NCI-H345 treated with DMSO at 0.1 percent for 48 hours (cell line): ENCODE results near the gene EPN2.
"Not testable (repeated sequence)": the region's sequence is repeated elsewhere in the genome, so short reads cannot be mapped to it uniquely, and the experiment has no call there.

Experiments
- DNase-seq: peaks from one replicate; lab custom pipeline; 2025; ENCODE audit not compliant: unreplicated experiment; lab: John Stamatoyannopoulos, UW

The EPN2 gene

GRCh38 chr17:19343256-19343630 lies 106.1 kb downstream of the EPN2 start:
- no peak for DNase-seq

- DNase-seq: no peak
Observed at GRCh38 chr17:19343671-19344151, 106.5 kb downstream of the EPN2 start.

GRCh38 chr17:19344311-19345066 lies 107.3 kb downstream of the EPN2 start:
- DNase-seq: no peak

GRCh38 chr17:19345067-19345460 lies 107.9 kb downstream of the EPN2 start:
- DNase-seq: no peak

GRCh38 chr17:19345486-19346350 lies 108.6 kb downstream of the EPN2 start:
- no peak for DNase-seq

- no peak for DNase-seq
Observed at GRCh38 chr17:19346351-19347255, 109.4 kb downstream of the EPN2 start.

GRCh38 chr17:19347323-19348080 lies 110.3 kb downstream of the EPN2 start:
- no peak for DNase-seq

- DNase-seq: no peak
Observed at GRCh38 chr17:19348081-19348650, 111.0 kb downstream of the EPN2 start.

GRCh38 chr17:19348806-19349205 lies 111.6 kb downstream of the EPN2 start:
- DNase-seq: no peak

GRCh38 chr17:19353401-19353800 lies 116.2 kb downstream of the EPN2 start:
- DNase-seq: not testable (repeated sequence)

- DNase-seq: no peak
Observed at GRCh38 chr17:19354748-19355147, 117.6 kb downstream of the EPN2 start.

GRCh38 chr17:19357351-19357750 lies 120.2 kb downstream of the EPN2 start:
- DNase-seq: no peak

- no peak for DNase-seq
Observed at GRCh38 chr17:19357761-19358160, 120.6 kb downstream of the EPN2 start.

GRCh38 chr17:19359151-19359550 lies 122.0 kb downstream of the EPN2 start:
- no peak for DNase-seq

GRCh38 chr17:19359856-19360255 lies 122.7 kb downstream of the EPN2 start:
- DNase-seq: no peak

- no peak for DNase-seq
Observed at GRCh38 chr17:19360772-19361171, 123.6 kb downstream of the EPN2 start.

- no peak for DNase-seq
Observed at GRCh38 chr17:19361326-19361725, 124.2 kb downstream of the EPN2 start.

GRCh38 chr17:19361944-19362276 lies 124.7 kb downstream of the EPN2 start:
- no peak for DNase-seq

GRCh38 chr17:19362277-19363113 lies 125.3 kb downstream of the EPN2 start, which contains the start of gene B9D1:
B9D1 (minus strand) TSS chr17:19362723; CDS start chr17:19362569, 154 bp downstream.
- DNase-seq: peak; percentile 61
